Activated B cell treated with CpG ODN at 0.5 μM for 24 hours (primary cell): ENCODE data around the gene ERCC5. TPM values are rescaled to one million over a fixed set of nuclear protein-coding genes. Genes with fewer than 3 reads are reported as not detected.

ENCODE experiments used
- ATAC-seq: fragments of 200-7000 bp; cut with Tn5 transposase; one replicate; pipeline ENCODE4 v1.10.0; 2021; ENCODE audit warnings: low read depth, mild to moderate bottlenecking, moderate library complexity
- CTCF ChIA-PET: fragments of 350-600 bp; sonication (Branson Sonifier 250); formaldehyde crosslinking; loops from one replicate; lab custom pipeline; 2021; ENCODE audit warnings: antibody characterized with exemption; lab: Charles Lee
- POLR2A ChIA-PET: fragments of 350-600 bp; sonication (Branson Sonifier 250); formaldehyde crosslinking; loops from one replicate; lab custom pipeline; 2021; ENCODE audit warnings: antibody characterized with exemption; lab: Charles Lee
- DNase-seq: peaks from one replicate; pipeline ENCODE4 v3.0.0; 2022
- H3K27ac Mint-ChIP-seq: one replicate; pipeline ENCODE4 v1.8.0; 2020; ENCODE audit warnings: mixed read lengths
- H3K27me3 Mint-ChIP-seq: one replicate; pipeline ENCODE4 v1.8.0; 2021; ENCODE audit warnings: mixed read lengths
- H3K36me3 Mint-ChIP-seq: one replicate; pipeline ENCODE4 v1.8.0; 2021; ENCODE audit warnings: low read depth, mixed read lengths
- H3K4me1 Mint-ChIP-seq: one replicate; pipeline ENCODE4 v1.8.0; 2021; ENCODE audit warnings: mixed read lengths
- H3K4me3 Mint-ChIP-seq: one replicate; pipeline ENCODE4 v1.8.0; 2020; ENCODE audit warnings: mild to moderate bottlenecking, mixed read lengths
- H3K9me3 Mint-ChIP-seq: one replicate; pipeline ENCODE4 v1.8.0; 2020; ENCODE audit warnings: mixed read lengths
- CTCF ChIP-seq: fragments of 200-600 bp; IDR thresholded peaks from one replicate; pipeline ENCODE4 v1.8.0; 2022; ENCODE audit warnings: antibody characterized with exemption, mild to moderate bottlenecking
- intact Hi-C: fragments of 100-400 bp; cut with micrococcal nuclease; formaldehyde crosslinking; loops from one replicate; pipeline ENCODE4 v1.15.1; 2024
- total RNA-seq: library from RNA; stranded (reverse); gene quantifications from 2 replicates; pipeline ENCODE4 v1.2.3, GENCODE V29; 2022

Gene ERCC5
- total RNA-seq, 1 donor from 2014 or later, result 74.3 TPM

- no peaks in the 10 kb centered on the region for H3K9me3 Mint-ChIP-seq
Measured at GRCh38 chr13:102905905-102906771, 60.3 kb downstream of the ERCC5 start.

GRCh38 chr13:102907016-102907756 is 61.4 kb downstream of the ERCC5 start:
- intact Hi-C loops, result no loop called here
- no peaks in the 10 kb centered on the region for H3K4me1 Mint-ChIP-seq
- no peaks in the 10 kb centered on the region for H3K36me3 Mint-ChIP-seq
- no peaks in the 10 kb centered on the region for H3K9me3 Mint-ChIP-seq
- ATAC-seq, result no peak
- ChIA-PET CTCF (interaction anchor here (0.7 to 1.5 kb wide), 4 partner anchors 9 to 169 kb away, joined by 3 to 4 read pairs (median 3); no protein-coding TSS in a partner anchor), POLR2A (no interaction called here)
- no peak for DNase-seq
- TF ChIP-seq CTCF, result no peak
- no peak overlapping the region for H3K4me3 Mint-ChIP-seq
- no peak overlapping the region for H3K27ac Mint-ChIP-seq
- H3K27me3 Mint-ChIP-seq, result peaks cover 28% of the 10 kb centered on the region

More at GRCh38 chr13:102905905-102906771, 60.3 kb downstream of the ERCC5 start:
- intact Hi-C loops, result no loop called here
- ATAC-seq, result no peak
- Mint-ChIP-seq H3K27me3 (peaks cover 28% of the 10 kb centered on the region), H3K4me3 (no peak overlapping the region), H3K27ac (no peak overlapping the region), H3K4me1 (no peaks in the 10 kb centered on the region), H3K36me3 (no peaks in the 10 kb centered on the region)
- ChIA-PET POLR2A (no interaction called here), CTCF (no interaction called here)
- DNase-seq, result no peak
- TF ChIP-seq CTCF, result no peak

GRCh38 chr13:102907886-102908515 is 62.2 kb downstream of the ERCC5 start:
- ChIA-PET POLR2A (no interaction called here), CTCF (interaction anchor here (0.7 to 1.5 kb wide), 4 partner anchors 9 to 168 kb away, joined by 3 to 4 read pairs (median 3); no protein-coding TSS in a partner anchor)
- TF ChIP-seq CTCF, result no peak
- Mint-ChIP-seq H3K27ac (no peak overlapping the region), H3K4me1 (no peaks in the 10 kb centered on the region), H3K36me3 (no peaks in the 10 kb centered on the region), H3K27me3 (peaks cover 24% of the 10 kb centered on the region), H3K4me3 (no peak overlapping the region), H3K9me3 (no peaks in the 10 kb centered on the region)
- ATAC-seq (no peak), DNase-seq (no peak)
- intact Hi-C loops, result no loop called here

- H3K27me3 Mint-ChIP-seq, result peaks cover 14% of the 10 kb centered on the region
- no peak overlapping the region for H3K4me3 Mint-ChIP-seq
- CTCF ChIA-PET, result no interaction called here
- no peak for TF ChIP-seq CTCF
- no peaks in the 10 kb centered on the region for H3K36me3 Mint-ChIP-seq
- no peaks in the 10 kb centered on the region for H3K9me3 Mint-ChIP-seq
- DNase-seq, result no peak
- POLR2A ChIA-PET, result no interaction called here
- no peak overlapping the region for H3K27ac Mint-ChIP-seq
- no peaks in the 10 kb centered on the region for H3K4me1 Mint-ChIP-seq
- intact Hi-C loops, result no loop called here
- ATAC-seq, result no peak
Measured at GRCh38 chr13:102909971-102910370, 64.1 kb downstream of the ERCC5 start.
